NK-92 (cell line): Measurements from ENCODE around the gene CCL22.
"Not testable (repeated sequence)": the region's sequence is repeated elsewhere in the genome, so short reads cannot be mapped to it uniquely, and the experiment has no call there.

Experiments used
- DNase-seq: peaks from one replicate; lab custom pipeline; 2025; ENCODE audit not compliant: unreplicated experiment; lab: John Stamatoyannopoulos, UW

Gene CCL22

DNA sequence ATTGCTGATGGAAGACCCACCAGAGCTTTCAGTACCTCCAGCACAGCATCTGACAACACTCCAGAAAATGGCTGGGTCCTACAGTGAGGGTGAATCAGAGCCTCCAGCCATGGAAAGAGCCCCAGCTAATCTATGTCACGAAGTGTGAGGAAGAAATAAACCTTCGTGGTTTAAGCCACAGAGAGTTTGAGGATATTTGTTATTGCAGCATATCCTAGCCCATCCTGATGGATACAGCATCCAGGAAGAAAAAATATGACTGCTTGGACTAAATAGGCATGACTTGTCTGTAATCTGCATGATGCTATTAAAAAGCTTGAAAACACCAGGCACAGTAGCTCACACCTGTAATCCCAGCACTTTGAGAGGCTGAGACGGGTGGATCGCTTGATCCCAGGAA, 32.7 kb downstream of the CCL22 start:
- no peak for DNase-seq

DNA sequence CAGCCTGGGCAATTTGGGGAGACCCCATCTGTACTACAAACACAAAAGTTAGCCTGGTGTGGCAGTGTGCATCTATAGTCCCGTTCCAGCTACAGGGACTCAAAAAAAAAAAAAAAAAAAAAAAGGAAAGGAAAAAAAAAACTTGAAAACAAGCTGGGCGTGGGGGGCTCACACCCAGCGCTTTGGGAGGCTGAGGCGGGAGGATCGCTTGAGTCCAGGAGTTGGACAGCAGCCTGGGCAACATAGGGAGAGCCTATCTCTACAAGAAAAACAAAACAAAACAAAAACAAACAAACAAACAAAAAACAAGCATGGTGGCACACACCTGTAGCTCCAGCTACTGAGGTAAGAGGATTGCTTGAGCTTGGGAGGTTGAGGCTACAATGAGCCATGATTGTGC, 33.1 kb downstream of the CCL22 start:
- no peak for DNase-seq

DNA sequence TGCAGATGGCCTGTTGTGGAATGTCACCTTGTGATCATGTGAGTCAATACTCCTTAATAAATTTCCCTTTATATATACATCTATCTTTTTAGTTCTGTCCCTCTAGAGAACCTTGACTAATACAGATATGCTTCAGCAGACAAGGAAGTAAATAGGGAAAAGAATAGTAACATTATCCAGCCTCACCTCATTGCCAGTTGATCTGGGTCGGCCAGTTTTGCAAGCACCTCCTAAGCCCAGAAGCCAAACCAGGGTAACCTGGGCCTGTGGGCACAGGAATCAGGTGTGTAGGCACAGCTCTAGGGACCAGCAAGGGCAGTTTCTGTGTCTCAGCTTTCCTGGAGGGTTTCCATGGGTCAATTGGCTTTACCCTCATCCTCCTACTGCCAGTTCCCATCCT, 34.1 kb downstream of the CCL22 start:
- no peak for DNase-seq

DNA sequence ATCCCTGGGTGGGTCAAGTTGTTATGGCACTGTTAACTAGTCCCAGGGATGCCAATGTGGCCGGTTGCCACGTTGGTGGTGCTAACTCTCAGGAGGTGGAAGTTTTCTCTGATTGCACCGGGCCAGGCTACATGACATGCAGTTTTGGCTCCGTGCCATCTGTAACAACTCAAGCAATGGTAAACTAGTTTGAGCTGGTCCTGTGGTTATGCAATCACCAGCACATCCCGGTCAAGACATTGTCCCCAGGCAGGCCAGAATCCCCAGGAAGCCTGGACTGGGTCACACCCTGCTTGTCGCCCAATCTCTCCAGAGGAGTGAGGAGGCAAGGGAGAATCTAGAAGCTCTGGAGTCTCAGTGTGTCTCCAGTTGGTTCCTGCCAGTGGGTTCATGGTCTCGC, 35.9 kb downstream of the CCL22 start:
- DNase-seq: no peak

DNA sequence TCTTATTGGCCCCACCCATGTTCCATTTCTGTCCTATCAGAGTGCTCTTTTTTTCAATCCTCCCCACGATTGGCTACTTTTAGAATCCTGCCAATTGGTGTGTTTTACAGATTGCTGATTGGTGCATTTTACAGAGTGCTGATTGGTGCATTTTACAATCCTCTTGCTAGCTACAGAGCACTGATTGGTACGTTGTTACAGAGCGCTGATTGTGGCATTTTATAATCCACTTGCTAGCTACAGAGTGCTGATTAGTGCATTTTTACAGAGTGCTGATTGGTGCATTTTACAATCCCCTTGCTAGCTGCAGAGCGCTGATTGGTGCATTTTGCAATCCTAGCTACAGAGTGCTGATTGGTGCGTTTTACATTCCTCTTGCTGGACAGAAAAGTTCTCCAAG, 36.4 kb downstream of the CCL22 start:
- no peak for DNase-seq

DNA sequence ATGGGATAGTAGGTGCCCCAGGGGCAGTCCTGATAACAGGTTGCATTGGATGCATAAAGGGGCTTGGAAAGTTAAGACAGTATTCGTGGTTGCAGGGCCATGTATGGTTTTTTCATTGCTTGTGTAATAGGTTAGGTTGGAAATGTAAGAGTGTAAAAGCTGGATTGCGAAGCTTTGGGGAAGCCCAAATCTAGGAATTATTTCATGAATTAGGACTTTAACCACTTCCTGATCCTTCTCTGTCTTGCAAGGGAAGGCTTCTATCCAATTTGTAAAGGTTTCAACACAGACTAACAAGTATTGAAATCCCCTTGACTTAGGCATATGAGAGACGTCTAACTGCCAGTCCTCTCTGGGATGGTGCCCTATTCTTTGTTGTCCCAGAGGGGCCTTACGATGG, 38.2 kb downstream of the CCL22 start:
- DNase-seq: no peak

DNA sequence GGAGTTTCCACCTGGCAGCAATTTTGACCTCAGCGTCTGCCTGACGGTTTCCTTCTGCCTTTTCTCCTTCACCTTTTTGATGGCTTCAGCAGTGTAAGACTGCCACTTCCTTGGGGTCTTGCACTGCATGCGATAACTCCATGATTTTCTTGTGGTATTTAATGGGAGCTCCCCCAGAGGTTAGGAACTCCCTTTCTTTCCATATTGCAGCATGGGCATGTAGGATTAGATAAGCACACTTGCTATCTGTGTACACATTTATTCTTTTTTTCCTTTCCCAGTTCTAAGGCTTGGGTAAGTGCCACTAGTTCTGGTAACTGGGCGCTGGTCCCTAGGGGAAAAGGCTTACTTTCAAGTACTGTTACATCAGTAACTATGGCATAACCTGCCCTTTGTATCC, 38.9 kb downstream of the CCL22 start:
- not testable (repeated sequence) for DNase-seq

DNA sequence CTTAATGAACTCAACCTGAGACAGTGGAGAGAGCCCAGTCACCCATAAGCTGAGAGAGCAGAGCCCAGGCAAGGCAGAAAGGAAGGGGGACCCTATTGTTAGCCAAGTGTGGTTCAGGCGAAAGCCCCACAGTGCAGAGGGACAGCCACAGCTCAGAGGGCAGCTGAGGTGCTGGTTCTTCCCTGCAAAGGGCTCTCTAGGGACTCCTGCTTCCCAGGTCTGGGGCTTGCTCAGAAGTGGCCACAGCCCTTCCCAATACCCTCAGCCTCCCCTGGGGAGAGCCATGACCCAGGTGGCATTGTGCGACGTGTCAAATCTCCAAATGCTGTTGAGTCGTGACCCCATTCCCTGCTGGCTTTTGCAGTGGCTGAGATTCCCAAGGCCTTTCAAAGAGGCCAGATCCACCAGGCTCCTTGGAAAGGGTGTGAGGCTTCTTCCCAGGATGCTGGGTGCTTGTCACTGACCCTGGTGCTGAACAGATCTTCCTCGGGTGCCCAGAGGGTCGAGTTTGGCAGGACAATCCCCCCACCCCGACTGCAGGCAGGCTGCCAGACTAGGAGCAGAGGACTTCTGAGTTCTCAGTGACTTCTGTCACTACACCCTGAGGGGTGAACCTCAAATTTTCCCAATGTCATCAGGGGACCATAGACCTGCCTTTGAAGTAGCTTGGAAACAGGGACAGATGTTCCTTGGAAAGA, 43.5 kb downstream of the CCL22 start:
- DNase-seq: no peak

DNA sequence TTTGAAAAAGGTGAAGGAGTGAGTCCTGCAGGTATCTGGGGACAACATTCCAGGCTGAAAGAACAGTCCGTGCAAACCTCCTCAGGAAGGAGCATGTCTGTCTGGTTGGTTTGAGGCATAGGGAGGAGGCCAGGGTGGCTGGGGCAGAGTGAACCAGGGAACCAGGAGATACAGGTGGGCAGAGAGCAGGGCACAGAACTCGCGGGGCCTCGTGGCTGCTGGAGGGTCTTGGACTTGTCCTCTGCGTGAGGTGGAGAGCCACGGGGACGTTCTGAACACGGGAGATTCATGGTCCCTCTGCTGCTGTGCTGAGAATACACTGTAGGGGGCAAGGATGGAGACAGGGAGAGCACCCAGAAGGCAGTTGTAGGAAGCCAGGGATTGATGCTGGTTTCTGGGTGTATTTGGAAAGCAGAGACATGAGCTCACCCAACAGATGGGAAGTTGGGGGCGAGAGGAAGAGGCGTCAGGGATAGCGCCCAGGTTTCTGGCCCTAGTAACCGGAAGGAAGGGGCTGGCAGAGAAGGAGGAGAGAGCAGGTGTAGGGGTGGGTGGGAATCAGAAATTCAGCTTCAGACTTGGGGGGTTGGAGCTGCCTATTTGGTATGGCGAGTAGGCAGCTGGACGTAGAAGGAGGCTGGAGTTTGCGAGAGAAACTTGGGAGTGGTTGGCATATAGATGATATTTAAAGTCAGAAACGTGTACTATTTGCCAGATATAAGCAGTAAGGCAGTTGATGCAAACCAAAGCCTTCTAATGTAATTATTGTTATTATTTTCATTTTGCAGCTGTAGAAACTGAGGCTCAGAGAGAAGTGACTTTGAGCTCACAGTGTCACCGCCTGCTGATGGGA, 45.6 kb downstream of the CCL22 start, which contains the start of gene CCL17:
CCL17 (plus strand) TSS at position 803 of the 853 bp plus-strand sequence. CDS start 9,166 bp downstream, outside the sequence.
- DNase-seq: no peak

DNA sequence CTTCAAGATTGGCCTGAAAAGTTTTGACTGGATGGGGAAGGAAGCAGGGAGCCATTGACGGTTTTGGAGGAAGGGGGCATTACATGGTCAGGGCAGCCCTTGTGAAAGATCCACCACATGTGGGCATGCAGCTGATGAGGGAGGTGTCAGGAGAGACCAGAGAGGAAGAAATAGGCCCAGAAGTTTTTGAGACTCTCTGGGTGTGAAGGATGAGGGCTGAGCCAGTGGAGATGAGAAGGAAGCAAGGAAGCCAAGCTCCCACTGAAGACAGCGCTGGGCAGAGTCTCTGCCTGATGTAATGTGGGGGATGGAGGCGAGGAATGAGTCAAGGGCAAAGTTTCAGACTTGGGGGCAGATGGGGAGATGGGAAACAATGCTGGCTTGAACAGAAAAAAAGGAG, 46.5 kb downstream of the CCL22 start:
- DNase-seq: no peak

DNA sequence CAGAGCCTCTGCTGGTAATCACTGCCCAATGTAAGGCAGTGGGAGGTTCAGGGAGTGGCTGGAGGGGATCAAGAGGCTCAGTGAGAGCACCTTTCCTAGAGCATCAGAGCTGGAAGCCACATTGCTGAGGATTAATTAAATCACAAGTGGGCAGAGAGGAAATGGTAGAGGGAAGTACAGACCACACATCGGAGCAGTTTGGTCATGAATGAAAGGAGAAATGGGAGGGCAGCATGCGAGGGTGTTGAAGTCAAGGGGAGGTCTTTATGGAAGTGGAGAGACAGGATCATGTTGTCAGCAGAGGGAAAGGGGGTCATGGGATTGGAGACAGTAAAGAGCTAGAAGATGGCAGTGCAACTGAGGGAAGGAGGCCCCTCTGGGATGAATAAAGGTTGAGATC, 48.3 kb downstream of the CCL22 start:
- no peak for DNase-seq

DNA sequence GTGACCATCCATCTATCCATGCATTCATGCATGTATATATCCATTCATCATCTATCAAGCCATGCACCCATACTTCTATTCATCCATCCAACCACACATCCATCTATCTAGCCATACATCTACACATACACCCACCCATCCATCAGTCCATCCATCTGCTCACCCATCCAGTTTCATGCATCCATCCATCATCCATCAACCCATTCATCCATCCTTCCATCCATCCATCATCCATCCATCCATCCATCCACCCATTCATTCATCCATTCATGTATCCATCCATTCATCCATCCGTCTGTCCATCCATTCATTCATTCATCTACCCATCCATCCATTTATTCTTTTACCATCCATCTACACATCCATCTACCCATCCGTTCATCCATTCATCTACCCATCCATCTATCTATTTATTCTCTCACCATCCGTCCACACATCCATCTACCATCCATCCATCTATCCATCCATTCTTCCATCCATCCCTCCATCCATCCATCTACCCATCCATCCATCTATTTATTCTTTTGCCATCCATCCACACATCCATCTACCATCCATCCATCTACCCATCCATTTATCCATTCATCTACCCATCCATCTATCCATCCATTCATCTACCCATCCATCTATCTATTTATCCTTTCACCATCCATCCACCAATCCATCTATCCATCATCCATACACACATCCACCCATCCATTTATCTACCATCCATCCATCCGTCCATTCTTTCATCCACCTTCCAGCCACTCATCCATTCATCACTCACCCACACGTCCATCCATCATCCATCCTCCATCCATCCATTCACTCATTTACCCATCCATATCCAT, 49.2 kb downstream of the CCL22 start:
- no peak for DNase-seq

DNA sequence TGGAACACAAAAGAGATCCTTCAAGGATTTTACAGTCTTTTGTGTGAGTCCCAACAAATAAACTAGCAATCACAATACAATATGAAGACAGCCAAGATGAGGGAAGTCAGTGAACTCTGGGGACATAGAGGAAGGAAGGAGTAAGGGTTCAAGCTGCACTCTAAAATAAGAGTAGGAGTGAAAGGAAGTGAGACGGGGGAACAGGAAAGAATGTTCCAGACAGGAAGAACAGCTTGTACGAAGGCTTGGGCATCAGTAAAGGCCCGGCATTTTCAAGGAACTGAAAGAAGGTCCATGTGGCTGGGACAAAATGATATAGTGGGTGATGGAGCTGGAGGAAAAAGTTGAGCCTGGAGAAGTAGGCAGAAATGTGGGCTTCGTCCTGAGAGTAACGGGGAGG, 50.5 kb downstream of the CCL22 start:
- DNase-seq: no peak

DNA sequence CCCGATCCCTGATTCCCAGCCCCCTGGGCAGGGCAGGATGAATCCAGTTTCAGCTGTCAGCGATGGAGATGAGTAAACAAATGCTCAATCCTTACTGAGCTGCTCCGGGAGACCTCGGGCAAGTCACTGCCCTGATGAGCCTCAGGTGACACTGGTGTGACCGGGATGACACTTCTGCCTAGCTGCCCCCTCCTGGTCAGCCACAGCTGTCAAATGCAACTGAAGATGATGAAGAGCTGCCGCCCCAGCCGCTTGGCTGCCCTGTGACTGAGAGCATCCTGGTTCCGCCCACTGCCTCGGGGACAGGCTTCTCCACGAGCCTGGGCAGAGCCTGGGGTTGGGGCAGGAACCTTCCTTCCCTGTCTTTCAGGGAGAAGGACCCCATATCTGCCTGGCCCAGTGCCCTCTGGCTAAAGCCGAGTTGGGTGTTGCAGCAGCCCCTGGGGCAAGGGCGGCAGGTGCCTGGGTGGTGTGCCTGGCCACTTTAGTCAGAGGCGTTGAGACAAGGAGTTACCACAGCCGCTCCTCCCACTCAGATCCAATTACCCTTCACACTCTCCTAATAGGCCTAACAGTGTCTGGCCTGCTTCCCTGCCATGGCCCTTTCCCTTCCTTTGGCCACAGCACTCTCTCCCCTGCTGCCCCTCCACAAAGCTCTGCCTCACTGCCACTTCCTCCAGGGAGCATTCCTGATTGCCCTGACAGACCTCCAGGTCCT, 51.4 kb downstream of the CCL22 start:
- DNase-seq: no peak

DNA sequence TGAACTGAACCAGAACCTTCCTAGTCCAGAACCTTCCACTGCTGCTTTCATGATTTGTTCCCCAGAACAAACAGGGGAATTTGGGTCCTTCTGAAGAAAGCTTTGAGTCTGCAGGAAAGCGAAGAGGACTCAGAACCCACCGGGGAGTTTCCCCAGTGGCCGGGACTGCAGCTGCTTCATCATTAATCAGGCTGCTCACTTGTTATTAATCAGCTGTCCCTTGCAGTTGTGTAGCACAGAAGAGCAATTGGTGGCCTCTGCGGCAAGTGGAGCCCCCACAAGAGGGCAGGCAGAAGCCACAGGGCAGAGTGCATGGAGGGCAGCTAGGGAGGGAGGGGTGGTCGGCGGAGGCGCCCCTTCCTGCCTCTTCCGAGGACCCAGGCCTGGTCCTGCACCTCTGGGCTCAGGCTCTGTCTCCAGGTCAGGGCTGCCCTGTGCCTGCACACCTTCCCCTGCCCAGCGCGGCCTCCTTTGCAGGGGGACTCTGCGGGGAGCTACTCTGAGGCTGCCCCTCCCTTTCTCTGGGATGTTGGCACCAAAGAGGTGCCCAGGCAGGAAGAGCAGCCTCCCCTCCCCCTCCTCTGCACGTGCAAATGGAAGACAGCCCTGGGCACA, 52.9 kb downstream of the CCL22 start:
- no peak for DNase-seq

DNA sequence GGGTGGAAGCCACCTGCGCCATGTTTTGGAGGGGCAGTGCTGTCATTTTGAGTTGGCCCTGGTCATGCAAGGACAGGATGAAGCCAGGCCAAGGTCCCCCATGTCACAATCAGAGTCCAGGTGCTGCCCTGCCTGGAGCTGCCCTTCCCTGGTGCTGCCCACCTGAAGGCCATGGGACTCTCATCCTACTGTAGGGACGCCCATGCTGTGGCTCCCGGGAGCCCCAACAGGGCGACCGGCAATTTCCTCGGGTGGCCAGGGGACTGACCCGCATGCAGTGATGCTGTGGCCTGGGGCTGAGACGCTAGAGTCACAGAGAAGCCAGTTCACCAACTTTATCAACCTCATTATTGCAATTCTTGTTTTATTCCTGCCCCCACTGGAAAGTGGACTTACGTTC, 54.0 kb downstream of the CCL22 start:
- no peak for DNase-seq

DNA sequence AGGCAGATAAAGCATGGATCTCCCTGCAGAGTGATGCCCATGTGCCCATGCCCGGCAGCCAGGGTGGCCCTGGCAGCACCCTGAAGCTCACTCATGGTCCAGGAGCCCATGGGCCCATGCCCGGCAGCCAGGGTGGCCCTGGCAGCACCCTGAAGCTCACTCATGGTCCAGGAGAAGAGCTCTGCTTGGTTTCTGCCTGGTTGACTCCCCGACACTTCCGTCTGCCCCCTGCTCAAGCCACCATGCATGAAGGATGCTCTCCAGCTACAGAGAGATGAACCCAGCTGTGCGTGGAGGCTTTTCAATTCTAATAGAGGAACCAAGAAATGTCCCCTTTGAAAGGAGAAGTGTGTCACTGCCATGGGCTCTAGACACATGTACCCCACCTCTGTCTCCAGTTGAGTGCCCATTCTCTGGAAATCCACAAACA, 54.7 kb downstream of the CCL22 start:
- no peak for DNase-seq

DNA sequence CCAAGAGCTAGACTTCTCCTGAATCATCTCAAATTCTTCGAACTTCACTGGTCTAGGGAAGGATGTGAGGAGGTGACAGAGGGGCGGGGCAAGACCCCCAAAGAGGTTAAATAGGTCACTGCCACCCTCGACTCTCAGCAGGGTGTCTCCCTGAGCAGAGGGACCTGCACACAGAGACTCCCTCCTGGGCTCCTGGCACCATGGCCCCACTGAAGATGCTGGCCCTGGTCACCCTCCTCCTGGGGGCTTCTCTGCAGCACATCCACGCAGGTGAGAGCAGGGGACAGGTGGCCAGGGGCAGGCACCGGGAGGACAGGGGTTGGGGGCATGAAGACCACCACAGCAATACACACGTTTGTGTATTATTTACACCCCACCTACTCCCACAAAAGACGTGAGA, 55.1 kb downstream of the CCL22 start:
- no peak for DNase-seq
